HG02763 (cell line): ENCODE results near the gene MRPL4.
A peak's percentile ranks its signal among the peaks of the same experiment; 100 is the strongest.

Experiments
- ATAC-seq: cut with Tn5 transposase; IDR thresholded peaks from one replicate; pipeline ENCODE4 v1.9.1; 2021; ENCODE audit warnings: mild to moderate bottlenecking, moderate library complexity; ENCODE audit not compliant: unreplicated experiment

MRPL4 gene

GRCh38 chr19:10251792-10252694 is at the start of gene MRPL4:
TSS of gene MRPL4 (plus strand) at chr19:10252214. CDS start at chr19:10252254, 40 bp downstream.
- ATAC-seq = peak; percentile 90

- no peak for ATAC-seq
Observed at GRCh38 chr19:10203686-10204085, 48.3 kb upstream of the MRPL4 start.

- ATAC-seq = no peak
Observed at GRCh38 chr19:10205636-10206035, 46.4 kb upstream of the MRPL4 start.

GRCh38 chr19:10206226-10206885 is 45.7 kb upstream of the MRPL4 start:
- no peak for ATAC-seq

GRCh38 chr19:10207026-10207425 is 45.0 kb upstream of the MRPL4 start:
- ATAC-seq = no peak

GRCh38 chr19:10209315-10209714 is 42.7 kb upstream of the MRPL4 start:
- no peak for ATAC-seq

- no peak for ATAC-seq
Observed at GRCh38 chr19:10211061-10211460, 41.0 kb upstream of the MRPL4 start.

- ATAC-seq = no peak
Observed at GRCh38 chr19:10211691-10212090, 40.3 kb upstream of the MRPL4 start.

GRCh38 chr19:10214784-10215183 is 37.2 kb upstream of the MRPL4 start:
- no peak for ATAC-seq

- ATAC-seq = no peak
Observed at GRCh38 chr19:10217085-10217484, 34.9 kb upstream of the MRPL4 start.

- peak; percentile 62 for ATAC-seq
Observed at GRCh38 chr19:10219678-10220077, 32.3 kb upstream of the MRPL4 start.

GRCh38 chr19:10220695-10221094 is 31.3 kb upstream of the MRPL4 start:
- no peak for ATAC-seq

- no peak for ATAC-seq
Observed at GRCh38 chr19:10222201-10222890, 29.7 kb upstream of the MRPL4 start.

GRCh38 chr19:10223488-10224213 is 28.4 kb upstream of the MRPL4 start:
- no peak for ATAC-seq

GRCh38 chr19:10224337-10224736 is 27.7 kb upstream of the MRPL4 start:
- ATAC-seq = no peak

GRCh38 chr19:10226021-10226375 is 26.0 kb upstream of the MRPL4 start:
- ATAC-seq = no peak

GRCh38 chr19:10226376-10227025 is 25.5 kb upstream of the MRPL4 start:
- ATAC-seq = no peak

GRCh38 chr19:10227026-10227971 is 24.7 kb upstream of the MRPL4 start:
- ATAC-seq = no peak

GRCh38 chr19:10228393-10228792 is 23.6 kb upstream of the MRPL4 start:
- no peak for ATAC-seq
